Keratinocyte (primary cell): ENCODE results near the gene TUBB4B. TPM values are rescaled to one million over a fixed set of nuclear protein-coding genes. Genes with fewer than 3 reads are reported as not detected.

Experiments used
- DNase-seq: peaks from one replicate; pipeline ENCODE4 v3.0.0-alpha.2; 2011; ENCODE audit warnings: low read depth, missing footprints, low spot score
- FAIRE-seq: peaks from 2 replicates; lab custom pipeline; 2011; peaks lifted over from hg19 to GRCh38; lab: Jason Lieb, UNC
- H2AFZ ChIP-seq: 2 replicates; pipeline ENCODE4 v1.6.0; 2012; ENCODE audit warnings: low read length, control low read depth, inconsistent platforms; ENCODE audit not compliant: control insufficient read depth
- H3K27ac ChIP-seq: 2 replicates; pipeline ENCODE4 v1.5.1; 2011; ENCODE audit warnings: low read length; ENCODE audit not compliant: control insufficient read depth, insufficient read depth
- H3K27me3 ChIP-seq: 3 replicates; pipeline ENCODE4 v1.6.0; 2011; ENCODE audit warnings: low read length; ENCODE audit not compliant: control insufficient read depth, insufficient read depth; ENCODE audit errors: extremely low read depth
- H3K36me3 ChIP-seq, 2 experiments: 2 replicates in 1 of 2; 3 replicates in 1 of 2; pipeline ENCODE4 v1.5.1; 2011; ENCODE audit warnings: low read length in 2 of 2, mild to moderate bottlenecking in 1 of 2; ENCODE audit not compliant: control insufficient read depth in 2 of 2, insufficient read depth in 2 of 2; ENCODE audit errors: extremely low read depth in 1 of 2
- H3K4me1 ChIP-seq: 3 replicates; pipeline ENCODE4 v1.5.1; 2011; ENCODE audit warnings: low read length; ENCODE audit not compliant: control insufficient read depth, insufficient read depth; ENCODE audit errors: extremely low read depth
- H3K4me2 ChIP-seq: 3 replicates; pipeline ENCODE4 v1.6.0; 2011; ENCODE audit warnings: low read depth, low read length; ENCODE audit not compliant: control insufficient read depth, insufficient read depth; ENCODE audit errors: extremely low read depth
- H3K4me3 ChIP-seq, 3 experiments: fragments of 200-600 bp in 1 of 3; sonication (generic) in 1 of 3; 2 replicates in 2 of 3; 3 replicates in 1 of 3; pipeline ENCODE4 v1.5.1; 2011 to 2016; ENCODE audit warnings: low read length in 3 of 3, mild to moderate bottlenecking in 3 of 3, control low read depth in 2 of 3, inconsistent platforms in 1 of 3, low read depth in 1 of 3, mixed read lengths in 1 of 3, mixed run types in 1 of 3, moderate library complexity in 1 of 3; ENCODE audit not compliant: control insufficient read depth in 2 of 3, insufficient read depth in 2 of 3; ENCODE audit errors: extremely low read depth in 1 of 3
- H3K79me2 ChIP-seq: 2 replicates; pipeline ENCODE4 v1.6.0; 2012; ENCODE audit warnings: low read length; ENCODE audit not compliant: control insufficient read depth, insufficient read depth
- H3K9ac ChIP-seq: 3 replicates; pipeline ENCODE4 v1.6.0; 2011; ENCODE audit warnings: low read length; ENCODE audit not compliant: control insufficient read depth, insufficient read depth; ENCODE audit errors: extremely low read depth
- H3K9me1 ChIP-seq: 3 replicates; pipeline ENCODE4 v1.6.0; 2011; ENCODE audit warnings: low read length; ENCODE audit not compliant: control insufficient read depth, insufficient read depth; ENCODE audit errors: extremely low read depth
- H3K9me3 ChIP-seq: 2 replicates; pipeline ENCODE4 v1.5.1; 2012; ENCODE audit warnings: low read depth, low read length; ENCODE audit not compliant: control insufficient read depth
- H4K20me1 ChIP-seq: 3 replicates; pipeline ENCODE4 v1.6.0; 2011; ENCODE audit warnings: low read length; ENCODE audit not compliant: control insufficient read depth, insufficient read depth; ENCODE audit errors: extremely low read depth
- EZH2 ChIP-seq: IDR thresholded peaks from one replicate; pipeline ENCODE4 v1.6.1; 2012; ENCODE audit warnings: inconsistent platforms, mild to moderate bottlenecking, low read length, moderate library complexity
- dilution Hi-C: fragments of 300-500 bp; cut with MboI; formaldehyde crosslinking; loops from one replicate; pipeline ENCODE4 v1.7.0; 2020; ENCODE audit warnings: low sequenced_read_pairs; ENCODE audit not compliant: extremely low pct_ligation_motif_present
- polyA plus RNA-seq, 5 experiments: library from polyadenylated mRNA; depleted of rRNA in 3 of 5; stranded (reverse) in 3 of 5; stranded (forward) in 1 of 5; unstranded in 1 of 5; fragments of >200 nt; gene quantifications; 1 replicate in 1 of 5; 2 replicates in 3 of 5; 3 replicates in 1 of 5; pipeline versions ENCODE4 v1.2.1 to v1.2.3, GENCODE V29; 2011 to 2012; ENCODE audit warnings: missing spikeins in 2 of 5, low read depth in 1 of 5, low replicate concordance in 1 of 5
- TF ChIP-seq, protein P1 (sequence below), 3 experiments: IDR thresholded peaks in 1 of 3; conservative IDR thresholded peaks in 1 of 3; optimal IDR thresholded peaks in 1 of 3; 2 replicates in 2 of 3; 3 replicates in 1 of 3; pipeline versions ENCODE3 to v1.5.1; 2011; ENCODE audit warnings: low read length in 3 of 3, mild to moderate bottlenecking in 3 of 3, moderate library complexity in 2 of 3, control low read depth in 1 of 3, inconsistent platforms in 1 of 3; ENCODE audit not compliant: insufficient read depth in 2 of 3; ENCODE audit errors: extremely low read depth in 1 of 3

TUBB4B gene
- polyA plus RNA-seq, 1 donor (not counting 4 experiments of a cell fraction or from before 2014, with no cell fraction given) = 440 TPM

DNA sequence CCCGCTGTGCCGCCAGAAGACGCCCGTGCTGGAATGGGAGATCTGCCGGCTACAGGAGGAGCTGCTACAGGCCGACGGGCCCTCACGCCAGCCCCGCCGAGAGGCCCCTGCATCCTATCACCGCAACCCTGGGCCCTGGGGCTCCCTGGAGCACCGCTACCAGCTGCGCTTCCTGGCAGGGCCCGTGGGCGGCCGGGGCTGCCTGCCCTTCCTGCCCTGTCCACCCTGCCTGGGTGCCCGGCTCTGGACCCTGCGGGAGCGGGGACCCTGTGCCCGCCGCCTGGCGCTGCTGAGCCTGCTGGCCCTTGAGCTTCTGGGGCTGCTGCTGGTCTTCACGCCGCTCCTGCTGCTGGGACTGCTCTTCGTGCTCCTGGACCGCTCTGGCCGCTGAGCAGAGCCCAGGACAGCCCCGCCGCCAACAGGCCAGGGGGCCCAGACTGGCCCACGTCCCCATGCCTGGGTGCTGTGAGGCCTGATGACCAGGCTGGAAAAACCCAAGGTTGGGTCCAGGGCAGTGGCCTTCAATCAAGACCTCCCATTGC lies 22.8 kb upstream of the TUBB4B start:
- no peak overlapping the region for H2AFZ ChIP-seq
- no peaks in the 10 kb centered on the region for H3K9me1 ChIP-seq
- no peaks in the 10 kb centered on the region for H3K27me3 ChIP-seq
- H3K4me3 ChIP-seq = no peak overlapping the region
- H3K9me3 ChIP-seq = no peaks in the 10 kb centered on the region
- H3K4me1 ChIP-seq = peaks cover 26% of the 10 kb centered on the region
- DNase-seq = no peak
- no peak overlapping the region for H3K9ac ChIP-seq
- dilution Hi-C loops = no loop called here
- TF ChIP-seq EZH2 = no peak
- TF ChIP-seq, protein P1, sequence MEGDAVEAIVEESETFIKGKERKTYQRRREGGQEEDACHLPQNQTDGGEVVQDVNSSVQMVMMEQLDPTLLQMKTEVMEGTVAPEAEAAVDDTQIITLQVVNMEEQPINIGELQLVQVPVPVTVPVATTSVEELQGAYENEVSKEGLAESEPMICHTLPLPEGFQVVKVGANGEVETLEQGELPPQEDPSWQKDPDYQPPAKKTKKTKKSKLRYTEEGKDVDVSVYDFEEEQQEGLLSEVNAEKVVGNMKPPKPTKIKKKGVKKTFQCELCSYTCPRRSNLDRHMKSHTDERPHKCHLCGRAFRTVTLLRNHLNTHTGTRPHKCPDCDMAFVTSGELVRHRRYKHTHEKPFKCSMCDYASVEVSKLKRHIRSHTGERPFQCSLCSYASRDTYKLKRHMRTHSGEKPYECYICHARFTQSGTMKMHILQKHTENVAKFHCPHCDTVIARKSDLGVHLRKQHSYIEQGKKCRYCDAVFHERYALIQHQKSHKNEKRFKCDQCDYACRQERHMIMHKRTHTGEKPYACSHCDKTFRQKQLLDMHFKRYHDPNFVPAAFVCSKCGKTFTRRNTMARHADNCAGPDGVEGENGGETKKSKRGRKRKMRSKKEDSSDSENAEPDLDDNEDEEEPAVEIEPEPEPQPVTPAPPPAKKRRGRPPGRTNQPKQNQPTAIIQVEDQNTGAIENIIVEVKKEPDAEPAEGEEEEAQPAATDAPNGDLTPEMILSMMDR (optimal IDR thresholded peaks at IDR 0.05 in 1 of 3, IDR thresholded peaks at IDR 0.05 in 1 of 3, conservative IDR thresholded peaks at IDR 0.05 in 1 of 3; ENCODE audit: extremely low read depth in 1 of 3, insufficient read depth in 2 of 3, low read length in 3 of 3) = no peak
- FAIRE-seq = no peak
- peak overlapping the region; percentile 79 for H3K4me2 ChIP-seq
- H3K79me2 ChIP-seq = no peaks in the 10 kb centered on the region
- no peak overlapping the region for H3K27ac ChIP-seq
- H4K20me1 ChIP-seq = no peaks in the 10 kb centered on the region
- H3K36me3 ChIP-seq = peaks cover 3 to 13% of the 10 kb centered on the region in 2 experiments

DNA sequence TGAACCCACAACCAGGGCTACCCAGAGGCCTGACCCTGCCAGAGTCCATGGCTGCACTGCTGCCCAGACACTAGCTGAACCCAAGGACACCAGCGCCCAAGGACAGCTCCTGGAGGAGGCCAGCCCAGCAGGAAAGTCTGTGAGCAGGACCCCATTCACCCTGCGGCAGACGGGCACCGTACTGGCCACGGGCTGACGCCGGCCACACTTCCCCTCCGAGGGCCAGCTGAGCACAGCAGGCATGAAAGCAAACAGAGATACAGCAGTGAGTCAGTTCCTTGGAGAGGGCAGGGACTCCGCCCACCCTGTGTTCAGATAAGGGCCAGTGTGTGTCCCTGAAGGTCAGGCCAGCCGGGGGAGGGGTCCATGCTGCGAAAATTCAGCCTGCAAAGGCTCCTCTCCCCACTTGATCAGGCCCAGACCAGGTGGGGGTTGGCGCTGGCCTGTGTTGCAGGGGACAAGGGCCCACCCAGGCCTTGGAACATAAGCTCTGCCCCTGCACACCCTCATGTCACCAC lies 22.3 kb upstream of the TUBB4B start:
- H3K9me3 ChIP-seq = no peaks in the 10 kb centered on the region
- no peaks in the 10 kb centered on the region for H3K79me2 ChIP-seq
- peaks cover 3 to 12% of the 10 kb centered on the region in 2 experiments for H3K36me3 ChIP-seq
- peaks cover 27% of the 10 kb centered on the region for H3K4me1 ChIP-seq
- no peak overlapping the region for H3K9ac ChIP-seq
- no peak overlapping the region for H3K4me3 ChIP-seq
- TF ChIP-seq, protein P1 (optimal IDR thresholded peaks at IDR 0.05 in 1 of 3, IDR thresholded peaks at IDR 0.05 in 1 of 3, conservative IDR thresholded peaks at IDR 0.05 in 1 of 3; ENCODE audit: extremely low read depth in 1 of 3, insufficient read depth in 2 of 3, low read length in 3 of 3) = no peak
- TF ChIP-seq EZH2 = no peak
- no peak overlapping the region for H2AFZ ChIP-seq
- H3K9me1 ChIP-seq = no peaks in the 10 kb centered on the region
- H3K27ac ChIP-seq = no peak overlapping the region
- H3K27me3 ChIP-seq = no peaks in the 10 kb centered on the region
- DNase-seq (no peak), FAIRE-seq (no peak)
- H4K20me1 ChIP-seq = no peaks in the 10 kb centered on the region
- dilution Hi-C loops = no loop called here
- H3K4me2 ChIP-seq = no peak overlapping the region
